HepG2 (cell line): ENCODE data around the gene ZFR2. TPM values are rescaled to one million over a fixed set of nuclear protein-coding genes. Genes with fewer than 3 reads are reported as not detected.

Source experiments
- ATAC-seq: fragments of 200-7000 bp; cut with Tn5 transposase; 3 replicates; pipeline ENCODE4 v1.9.1; 2020; ENCODE audit warnings: mild to moderate bottlenecking, moderate library complexity
- BruUV-seq: library from RNA; stranded (reverse); fragments of 400-500 nt; replicated peaks from 2 replicates; lab custom pipeline; 2021; lab: Mats Ljungman, UMichigan
- CTCF ChIA-PET: fragments of 300-600 bp; formaldehyde crosslinking; extraction: SDS; loops from one replicate; lab custom pipeline; 2021; ENCODE audit warnings: low total read pairs, inconsistent platforms, low intra/inter-chr PET ratio; lab: Yijun Ruan, JAX
- POLR2A ChIA-PET: fragments of 350-600 bp; sonication (Branson Sonifier 250); formaldehyde crosslinking; loops from one replicate; lab custom pipeline; 2020; ENCODE audit warnings: antibody characterized with exemption, inconsistent platforms; lab: Yijun Ruan, JAX
- DNase-seq: peaks from one replicate; pipeline ENCODE4 v3.0.0-alpha.2; 2015; ENCODE audit warnings: low spot score
- FAIRE-seq: peaks from 3 replicates; lab custom pipeline; 2011; peaks lifted over from hg19 to GRCh38; lab: Jason Lieb, UNC
- H2AFZ ChIP-seq: one replicate; pipeline ENCODE4 v1.6.1; 2011; ENCODE audit warnings: low read length, inconsistent platforms
- H3K27ac ChIP-seq: fragments of 300-600 bp; 3 replicates; pipeline ENCODE4 v1.8.0; 2011; ENCODE audit warnings: mixed run types, mild to moderate bottlenecking, mixed read lengths, low read length, inconsistent platforms; ENCODE audit not compliant: insufficient read depth; ENCODE audit errors: extremely low read length
- H3K27me3 ChIP-seq, 2 experiments: fragments of 200-600 bp in 1 of 2; 2 replicates in 1 of 2; 3 replicates in 1 of 2; pipeline versions ENCODE4 v1.6.0 to v1.8.0; 2011; ENCODE audit warnings: low read length in 2 of 2, mild to moderate bottlenecking in 2 of 2, moderate library complexity in 2 of 2, inconsistent platforms in 1 of 2; ENCODE audit not compliant: insufficient read depth in 2 of 2, control insufficient read depth in 1 of 2
- H3K36me3 ChIP-seq, 2 experiments: fragments of 200-600 bp in 1 of 2; replicated peaks in 1 of 2; 2 replicates in 1 of 2; 3 replicates in 1 of 2; pipeline versions ENCODE4 v1.5.1 to v1.8.0; 2011; ENCODE audit warnings: low read length in 2 of 2, inconsistent platforms in 1 of 2; ENCODE audit not compliant: insufficient read depth in 2 of 2, control insufficient read depth in 1 of 2
- H3K4me1 ChIP-seq: 2 replicates; pipeline ENCODE4 v1.5.1; 2012; ENCODE audit warnings: low read length, inconsistent platforms; ENCODE audit not compliant: insufficient read depth
- H3K4me2 ChIP-seq: 2 replicates; pipeline ENCODE4 v1.6.0; 2011; ENCODE audit warnings: low read depth, low read length, inconsistent platforms
- H3K4me3 ChIP-seq, 3 experiments: fragments of 200-600 bp in 1 of 3; sonication (generic), shearing (Covaris generic) in 1 of 3; replicated peaks in 1 of 3; 2 replicates each; pipeline ENCODE4 v1.5.1; 2011 to 2016; ENCODE audit warnings: low read length in 3 of 3, inconsistent platforms in 2 of 3, low read depth in 2 of 3, mild to moderate bottlenecking in 2 of 3, control low read depth in 1 of 3, mixed read lengths in 1 of 3; ENCODE audit not compliant: insufficient read depth in 1 of 3
- H3K79me2 ChIP-seq: one replicate; pipeline ENCODE4 v1.6.1; 2011; ENCODE audit warnings: low read length, inconsistent platforms; ENCODE audit not compliant: insufficient read depth
- H3K9ac ChIP-seq: 2 replicates; pipeline ENCODE4 v1.6.0; 2011; ENCODE audit warnings: mild to moderate bottlenecking, low read depth, low read length, inconsistent platforms; ENCODE audit not compliant: insufficient read depth
- H3K9me3 ChIP-seq: 2 replicates; pipeline ENCODE4 v1.5.1; 2012; ENCODE audit warnings: mild to moderate bottlenecking, low read length
- H4K20me1 ChIP-seq: 2 replicates; pipeline ENCODE4 v1.6.0; 2011; ENCODE audit warnings: inconsistent platforms, mild to moderate bottlenecking, low read length, moderate library complexity; ENCODE audit not compliant: insufficient read depth
- DR1 ChIP-seq: sonication (generic); formaldehyde crosslinking; IDR thresholded peaks from 2 replicates; pipeline ENCODE4 v1.8.0; 2021; ENCODE audit warnings: mild to moderate bottlenecking, missing genetic modification reagents, inconsistent platforms
- HDAC6 ChIP-seq: fragments of 200-600 bp; sonication (generic); IDR thresholded peaks from 2 replicates; pipeline ENCODE4 v1.7.0; 2017; ENCODE audit warnings: mild to moderate bottlenecking, antibody characterized with exemption, low read length, low read depth
- KLF16 ChIP-seq, 2 experiments: sonication (generic) in 1 of 2; formaldehyde crosslinking in 1 of 2; IDR thresholded peaks; 2 replicates each; pipeline versions ENCODE4 v1.6.1 to v1.8.0; 2016 to 2023; ENCODE audit warnings: missing genetic modification reagents in 2 of 2, missing compliant biosample characterization in 1 of 2
- LRRFIP1 ChIP-seq: sonication (generic); formaldehyde crosslinking; conservative IDR thresholded peaks from 2 replicates; pipeline ENCODE4 v1.4.0; 2020; ENCODE audit warnings: missing genetic modification reagents
- MTERF4 ChIP-seq: sonication (generic); formaldehyde crosslinking; IDR thresholded peaks from 2 replicates; pipeline ENCODE4 v1.8.0; 2023; ENCODE audit warnings: mild to moderate bottlenecking, missing genetic modification reagents
- NKX3-1 ChIP-seq: sonication (generic); formaldehyde crosslinking; IDR thresholded peaks from 2 replicates; pipeline ENCODE4 v1.5.0; 2020; ENCODE audit warnings: missing genetic modification reagents
- ZBTB21 ChIP-seq: sonication (generic); formaldehyde crosslinking; IDR thresholded peaks from 2 replicates; pipeline ENCODE4 v1.4.0; 2020; ENCODE audit warnings: missing genetic modification reagents
- ZNF496 ChIP-seq: sonication (generic); formaldehyde crosslinking; IDR thresholded peaks from 2 replicates; pipeline ENCODE4 v1.8.1; 2023; ENCODE audit warnings: mild to moderate bottlenecking, moderate library complexity, missing genetic modification reagents; ENCODE audit not compliant: insufficient replicate concordance
- ZNF576 ChIP-seq: sonication (generic); formaldehyde crosslinking; IDR thresholded peaks from 2 replicates; pipeline ENCODE4 v1.4.0; 2020; ENCODE audit warnings: mild to moderate bottlenecking, missing genetic modification reagents
- WGBS: methylation state at CpG from one replicate; pipeline ENCODE4 v1.1.6; 2017; ENCODE audit warnings: low lambda C conversion rate; 5-methylcytosine and 5-hydroxymethylcytosine counted together
- in situ Hi-C: cut with HindIII; loops from 2 replicates; pipeline ENCODE4 v1.10.0; 2017; ENCODE audit warnings: low pct_unique_long_range_greater_than_20kb; ENCODE audit not compliant: extremely low pct_ligation_motif_present
- intact Hi-C: fragments of 100-400 bp; cut with micrococcal nuclease; formaldehyde crosslinking; loops from one replicate; pipeline ENCODE4 v1.10.0; 2022; ENCODE audit not compliant: unreplicated experiment
- polyA plus RNA-seq, 8 experiments: library from polyadenylated mRNA; depleted of rRNA in 3 of 8; stranded (reverse) in 7 of 8; unstranded in 1 of 8; fragments of >200 nt; fragmentation: Illumina TruSeq in 4 of 8; extraction: Trizol in 4 of 8; gene quantifications; 2 replicates each; pipeline versions ENCODE4 v1.2.1 to v1.2.3, GENCODE V29; 2011 to 2016; ENCODE audit warnings: low read depth in 4 of 8, missing spikeins in 1 of 8, mixed read lengths in 1 of 8; ENCODE audit not compliant: insufficient read depth in 1 of 8
- total RNA-seq, 5 experiments: library from RNA; depleted of rRNA; stranded (reverse); fragments of >200 nt; fragmentation: Illumina TruSeq; extraction: Trizol; gene quantifications; 2 replicates each; pipeline ENCODE4 v1.2.3, GENCODE V29; 2016; ENCODE audit warnings: low read depth in 1 of 5
- TF ChIP-seq, protein P1 (sequence below): sonication (generic); formaldehyde crosslinking; IDR thresholded peaks from 2 replicates; pipeline ENCODE4 v1.8.0; 2022; ENCODE audit warnings: missing genetic modification reagents, mild to moderate bottlenecking, inconsistent platforms, borderline replicate concordance
- TF ChIP-seq, protein P2 (sequence below): IDR thresholded peaks from 2 replicates; pipeline ENCODE4 v1.6.1; 2018; ENCODE audit warnings: missing genetic modification reagents, mild to moderate bottlenecking, missing compliant biosample characterization

ZFR2 gene
- total and polyA plus RNA-seq, 2 of the 13 experiments (the other 11 are each of a cell fraction or from before 2014, with no cell fraction given): 0.37 to 0.69 TPM

- Histone ChIP-seq H3K9me3 (no peaks in the 10 kb centered on the region), H3K36me3 (no peaks in the 10 kb centered on the region), H3K9ac (no peak overlapping the region), H3K79me2 (no peaks in the 10 kb centered on the region), H3K27ac (no peak overlapping the region), H3K4me3 (no peak overlapping the region), H3K4me1 (peaks cover 14% of the 10 kb centered on the region), H3K27me3 (peaks cover 1 to 6% of the 10 kb centered on the region in 2 experiments; a peak in 3 of 5 replicates), H2AFZ (no peak overlapping the region), H3K4me2 (no peak overlapping the region), H4K20me1 (no peaks in the 10 kb centered on the region)
- DNase-seq (no peak), ATAC-seq (no peak), FAIRE-seq (no peak)
- 70% methylated on average over 2 of the region's 5 CpGs for WGBS
- intact Hi-C loops: no loop called here
- no TSS peak for BruUV-seq
- ChIA-PET CTCF (no interaction called here), POLR2A (no interaction called here)
- in situ Hi-C loops: no loop called here
- TF ChIP-seq, protein P1, sequence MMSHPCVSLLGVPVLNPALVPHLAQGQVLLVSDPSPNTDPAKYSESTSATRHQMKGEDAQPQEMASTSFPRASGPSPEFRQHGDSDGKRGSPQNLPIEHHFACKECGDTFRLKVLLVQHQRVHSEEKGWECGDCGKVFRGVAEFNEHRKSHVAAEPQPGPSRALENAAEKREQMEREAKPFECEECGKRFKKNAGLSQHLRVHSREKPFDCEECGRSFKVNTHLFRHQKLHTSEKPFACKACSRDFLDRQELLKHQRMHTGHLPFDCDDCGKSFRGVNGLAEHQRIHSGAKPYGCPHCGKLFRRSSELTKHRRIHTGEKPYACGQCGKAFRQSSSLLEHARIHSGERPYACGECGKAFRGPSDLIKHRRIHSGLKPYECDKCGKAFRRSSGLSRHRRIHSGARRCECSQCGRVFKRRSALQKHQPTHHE: no peak
- TF ChIP-seq LRRFIP1 (CRISPR knock-in tag) (no peak), ZBTB21 (CRISPR knock-in tag) (no peak), DR1 (CRISPR knock-in tag) (no peak), KLF16 (CRISPR knock-in tag; IDR thresholded peaks at IDR 0.05) (no peak), ZNF496 (CRISPR knock-in tag) (no peak), HDAC6 (no peak), MTERF4 (no peak), NKX3-1 (CRISPR knock-in tag) (no peak), ZNF576 (CRISPR knock-in tag) (no peak)
- TF ChIP-seq, protein P2, sequence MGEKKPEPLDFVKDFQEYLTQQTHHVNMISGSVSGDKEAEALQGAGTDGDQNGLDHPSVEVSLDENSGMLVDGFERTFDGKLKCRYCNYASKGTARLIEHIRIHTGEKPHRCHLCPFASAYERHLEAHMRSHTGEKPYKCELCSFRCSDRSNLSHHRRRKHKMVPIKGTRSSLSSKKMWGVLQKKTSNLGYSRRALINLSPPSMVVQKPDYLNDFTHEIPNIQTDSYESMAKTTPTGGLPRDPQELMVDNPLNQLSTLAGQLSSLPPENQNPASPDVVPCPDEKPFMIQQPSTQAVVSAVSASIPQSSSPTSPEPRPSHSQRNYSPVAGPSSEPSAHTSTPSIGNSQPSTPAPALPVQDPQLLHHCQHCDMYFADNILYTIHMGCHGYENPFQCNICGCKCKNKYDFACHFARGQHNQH (CRISPR knock-in tag): no peak
These were observed 24.2 kb downstream of the ZFR2 start for GRCh38 chr19:3844596-3844995.
